IMR-90 (cell line): ENCODE data around the gene ANKRD44. TPM values are rescaled to one million over a fixed set of nuclear protein-coding genes. Genes with fewer than 3 reads are reported as not detected.

Experiments used
- ATAC-seq: fragments of 200-7000 bp; cut with Tn5 transposase; 2 replicates; pipeline ENCODE4 v1.9.1; 2020; ENCODE audit warnings: low read depth, mild to moderate bottlenecking, moderate library complexity
- Bru-seq: library from RNA; stranded (reverse); fragments of 400-500 nt; gene quantifications from one replicate; lab custom pipeline; 2021; lab: Mats Ljungman, UMichigan
- BruChase-seq, 2 experiments: library from RNA; stranded (reverse); fragments of 400-500 nt; gene quantifications; one replicate each; lab custom pipeline; 2021; lab: Mats Ljungman, UMichigan
- BruUV-seq: library from RNA; stranded (reverse); fragments of 400-500 nt; replicated peaks from 2 replicates; lab custom pipeline; 2021; lab: Mats Ljungman, UMichigan
- CTCF ChIA-PET: fragments of 300-600 bp; formaldehyde crosslinking; extraction: SDS; loops from one replicate; lab custom pipeline; 2021; ENCODE audit warnings: antibody characterized with exemption; lab: Yijun Ruan, JAX
- POLR2A ChIA-PET: fragments of 300-600 bp; sonication (Branson Sonifier 250); formaldehyde crosslinking; loops from one replicate; lab custom pipeline; 2022; ENCODE audit warnings: antibody characterized with exemption; ENCODE audit not compliant: unreplicated experiment; lab: Charles Lee
- DNase-seq: peaks from one replicate; pipeline ENCODE4 v3.0.0; 2013
- H2AFZ ChIP-seq: replicated peaks from 2 replicates; pipeline ENCODE3; 2013; ENCODE audit warnings: low read length, mild to moderate bottlenecking; ENCODE audit not compliant: poor library complexity
- H2AK5ac ChIP-seq: 2 replicates; pipeline ENCODE4 v1.6.1; 2013; ENCODE audit warnings: low read depth, low read length, inconsistent platforms
- H2AK9ac ChIP-seq: replicated peaks from 2 replicates; pipeline ENCODE3; 2013; ENCODE audit warnings: mild to moderate bottlenecking, low read depth, low read length, moderate library complexity; ENCODE audit not compliant: poor library complexity
- H2BK120ac ChIP-seq: 2 replicates; pipeline ENCODE4 v1.6.1; 2013; ENCODE audit warnings: low read depth, low read length, inconsistent platforms
- H2BK15ac ChIP-seq: 3 replicates; pipeline ENCODE4 v1.6.1; 2013; ENCODE audit warnings: low read depth, low read length, inconsistent platforms
- H2BK20ac ChIP-seq: 2 replicates; pipeline ENCODE4 v1.6.1; 2013; ENCODE audit warnings: low read depth, mild to moderate bottlenecking, inconsistent platforms, low read length, moderate library complexity
- H2BK5ac ChIP-seq: 2 replicates; pipeline ENCODE4 v1.6.1; 2013; ENCODE audit warnings: mild to moderate bottlenecking, low read depth, low read length, inconsistent platforms; ENCODE audit not compliant: poor library complexity, severe bottlenecking
- H3K14ac ChIP-seq: replicated peaks from 2 replicates; pipeline ENCODE4 v1.6.1; 2013; ENCODE audit warnings: low read depth, low read length, inconsistent platforms
- H3K18ac ChIP-seq: 2 replicates; pipeline ENCODE4 v1.6.1; 2013; ENCODE audit warnings: low read depth, low read length, control low read depth
- H3K23ac ChIP-seq: 2 replicates; pipeline ENCODE4 v1.6.1; 2013; ENCODE audit warnings: low read depth, low read length, inconsistent platforms
- H3K27ac ChIP-seq: 2 replicates; pipeline ENCODE4 v1.5.1; 2013; ENCODE audit warnings: mild to moderate bottlenecking, control low read depth, low read length; ENCODE audit not compliant: insufficient read depth
- H3K27me3 ChIP-seq: 2 replicates; pipeline ENCODE4 v1.6.1; 2013; ENCODE audit warnings: low read length; ENCODE audit not compliant: control insufficient read depth, insufficient read depth
- H3K36me3 ChIP-seq: 2 replicates; pipeline ENCODE4 v1.6.1; 2013; ENCODE audit warnings: low read length, mixed read lengths; ENCODE audit not compliant: control insufficient read depth, insufficient read depth
- H3K4ac ChIP-seq: 2 replicates; pipeline ENCODE4 v1.6.1; 2013; ENCODE audit warnings: low read depth, low read length, inconsistent platforms
- H3K4me1 ChIP-seq: 2 replicates; pipeline ENCODE4 v1.6.1; 2013; ENCODE audit warnings: low read length, mixed read lengths; ENCODE audit not compliant: control insufficient read depth, insufficient read depth
- H3K4me2 ChIP-seq: 2 replicates; pipeline ENCODE4 v1.6.1; 2013; ENCODE audit warnings: low read depth, mild to moderate bottlenecking, control low read depth, low read length, moderate library complexity
- H3K4me3 ChIP-seq: 2 replicates; pipeline ENCODE4 v1.5.1; 2013; ENCODE audit warnings: low read depth, mild to moderate bottlenecking, control low read depth, low read length, moderate library complexity; ENCODE audit not compliant: insufficient read depth
- H3K56ac ChIP-seq: 2 replicates; pipeline ENCODE4 v1.6.1; 2013; ENCODE audit warnings: low read length, inconsistent platforms; ENCODE audit not compliant: insufficient read depth; ENCODE audit errors: extremely low read depth
- H3K79me1 ChIP-seq, 2 experiments: 2 replicates each; pipeline ENCODE4 v1.6.1; 2013; ENCODE audit warnings: low read length in 2 of 2, inconsistent platforms in 1 of 2, low read depth in 1 of 2
- H3K9ac ChIP-seq: 2 replicates; pipeline ENCODE4 v1.6.1; 2013; ENCODE audit warnings: low read depth, low read length, control low read depth
- H3K9me1 ChIP-seq: 2 replicates; pipeline ENCODE4 v1.6.1; 2013; ENCODE audit warnings: low read length, inconsistent platforms; ENCODE audit not compliant: insufficient read depth
- H3K9me3 ChIP-seq: 2 replicates; pipeline ENCODE4 v1.6.1; 2013; ENCODE audit warnings: low read length; ENCODE audit not compliant: control insufficient read depth, insufficient read depth
- H4K20me1 ChIP-seq: 2 replicates; pipeline ENCODE4 v1.6.1; 2013; ENCODE audit warnings: low read length, inconsistent platforms; ENCODE audit not compliant: insufficient read depth
- H4K5ac ChIP-seq: 2 replicates; pipeline ENCODE4 v1.6.1; 2013; ENCODE audit warnings: mild to moderate bottlenecking, low read depth, low read length, control low read depth
- H4K8ac ChIP-seq, 2 experiments: 2 replicates each; pipeline ENCODE4 v1.6.1; 2013; ENCODE audit warnings: low read depth in 2 of 2, low read length in 2 of 2, control low read depth in 1 of 2, inconsistent platforms in 1 of 2
- H4K91ac ChIP-seq: 2 replicates; pipeline ENCODE4 v1.6.1; 2013; ENCODE audit warnings: low read depth, low read length, inconsistent platforms; ENCODE audit not compliant: insufficient read depth
- BHLHE40 ChIP-seq: fragments of 150-350 bp; IDR thresholded peaks from 2 replicates; pipeline ENCODE4 v1.6.1; 2016; ENCODE audit warnings: mild to moderate bottlenecking, low read depth, low read length
- CEBPB ChIP-seq: IDR thresholded peaks from 2 replicates; pipeline ENCODE4 v1.6.1; 2012; ENCODE audit warnings: low read depth, low read length, improper control_type of control experiment
- FOS ChIP-seq: fragments of 150-350 bp; IDR thresholded peaks from 2 replicates; pipeline ENCODE4 v1.6.1; 2016; ENCODE audit warnings: low read depth, low read length
- MAZ ChIP-seq: IDR thresholded peaks from 2 replicates; pipeline ENCODE4 v1.6.1; 2012; ENCODE audit warnings: low read depth, mild to moderate bottlenecking, low read length, improper control_type of control experiment, moderate library complexity, borderline replicate concordance
- MXI1 ChIP-seq: IDR thresholded peaks from 2 replicates; pipeline ENCODE4 v1.6.1; 2012; ENCODE audit warnings: low read depth, mild to moderate bottlenecking, low read length, moderate library complexity, borderline replicate concordance
- NFE2L2 ChIP-seq: fragments of 150-350 bp; IDR thresholded peaks from 2 replicates; pipeline ENCODE4 v1.6.1; 2016; ENCODE audit warnings: low read depth, mild to moderate bottlenecking, low read length
- POLR2A ChIP-seq: IDR thresholded peaks from 2 replicates; pipeline ENCODE4 v1.6.1; 2012; ENCODE audit warnings: mild to moderate bottlenecking, low read depth, low read length
- RCOR1 ChIP-seq: IDR thresholded peaks from 2 replicates; pipeline ENCODE4 v1.6.1; 2012; ENCODE audit warnings: mild to moderate bottlenecking, low read length, improper control_type of control experiment; ENCODE audit not compliant: insufficient replicate concordance
- RFX5 ChIP-seq: IDR thresholded peaks from 2 replicates; pipeline ENCODE4 v1.8.0; 2012; ENCODE audit warnings: low read depth, mild to moderate bottlenecking, low read length, moderate library complexity
- SMC3 ChIP-seq: fragments of 150-350 bp; IDR thresholded peaks from 2 replicates; pipeline ENCODE4 v1.6.1; 2016; ENCODE audit warnings: low read depth, mild to moderate bottlenecking, antibody characterized with exemption, low read length, moderate library complexity
- WGBS, 2 experiments: methylation state at CpG; one replicate each; pipeline versions ENCODE4 v1.1.5 to v1.1.7; 2013; ENCODE audit warnings: missing lambda C conversion rate in 2 of 2; ENCODE audit not compliant: insufficient read length in 1 of 2; ENCODE audit errors: extremely low coverage in 2 of 2; 5-methylcytosine and 5-hydroxymethylcytosine counted together
- dilution Hi-C: fragments of 300-500 bp; cut with HindIII; formaldehyde crosslinking; loops from one replicate; pipeline ENCODE4 v1.14.3; 2018; ENCODE audit warnings: low sequenced_read_pairs; ENCODE audit not compliant: unreplicated experiment
- in situ Hi-C: fragments of 300-500 bp; cut with MboI; formaldehyde crosslinking; loops from 3 replicates; pipeline ENCODE4 v1.14.3; 2019; ENCODE audit warnings: low sequenced_read_pairs, inconsistent platforms, mixed read lengths
- intact Hi-C: fragments of 100-400 bp; cut with micrococcal nuclease; formaldehyde crosslinking; loops from 2 replicates; pipeline ENCODE4 v1.10.0; 2022
- long read RNA-seq: library from polyadenylated mRNA; unstranded; transcript quantifications from one replicate; pipeline ENCODE4 v2.0.0, GENCODE V29; 2021; ENCODE audit not compliant: unreplicated experiment
- polyA plus RNA-seq, 3 experiments: library from polyadenylated mRNA; depleted of rRNA; stranded (reverse); fragments of >200 nt; gene quantifications; 2 replicates each; pipeline ENCODE4 v1.2.3, GENCODE V29; 2012; ENCODE audit warnings: low replicate concordance in 1 of 3
- total RNA-seq: library from RNA; depleted of rRNA; stranded (reverse); fragments of >200 nt; gene quantifications from 2 replicates; pipeline ENCODE4 v1.2.3, GENCODE V29; 2012; rRNA removed
- TF ChIP-seq, protein P1 (sequence below): conservative IDR thresholded peaks from 2 replicates; pipeline ENCODE4 v1.5.1; 2012; ENCODE audit warnings: mild to moderate bottlenecking, low read depth, low read length, improper control_type of control experiment
- TF ChIP-seq, protein P2 (sequence below): fragments of 150-350 bp; IDR thresholded peaks from 2 replicates; pipeline ENCODE4 v1.6.1; 2016; ENCODE audit warnings: low read depth, mild to moderate bottlenecking, low read length, moderate library complexity, borderline replicate concordance

ANKRD44 gene
- total RNA-seq: 11.7 and 15.6 TPM in 2 replicates
- polyA plus RNA-seq (2012; rRNA removed): 5.2 and 22.8 TPM in 2 replicates
- polyA plus RNA-seq (2012; cell fraction: cytosol; rRNA removed): 1.3 and 1.7 TPM in 2 replicates
- 3.8 and 11.8 TPM in 2 replicates for polyA plus RNA-seq (2012; cell fraction: nucleus; rRNA removed; ENCODE audit: low replicate concordance)
- percentile 56 among the genes with signal in this experiment for Bru-seq, nascent RNA
- BruChase-seq, experiment 1, labeled RNA remaining after a 6-hour chase: percentile 46 among the genes with signal in this experiment
- percentile 53 among the genes with signal in this experiment for BruChase-seq, experiment 2, labeled RNA remaining after a 2-hour chase
- long read RNA-seq, full-length matches to known transcripts: 6 of 15 reads
- long read RNA-seq, partial matches to known transcripts: 2 of 15 reads
- long read RNA-seq, other reads (novel, unspliced or antisense): 7 of 15 reads

DNA sequence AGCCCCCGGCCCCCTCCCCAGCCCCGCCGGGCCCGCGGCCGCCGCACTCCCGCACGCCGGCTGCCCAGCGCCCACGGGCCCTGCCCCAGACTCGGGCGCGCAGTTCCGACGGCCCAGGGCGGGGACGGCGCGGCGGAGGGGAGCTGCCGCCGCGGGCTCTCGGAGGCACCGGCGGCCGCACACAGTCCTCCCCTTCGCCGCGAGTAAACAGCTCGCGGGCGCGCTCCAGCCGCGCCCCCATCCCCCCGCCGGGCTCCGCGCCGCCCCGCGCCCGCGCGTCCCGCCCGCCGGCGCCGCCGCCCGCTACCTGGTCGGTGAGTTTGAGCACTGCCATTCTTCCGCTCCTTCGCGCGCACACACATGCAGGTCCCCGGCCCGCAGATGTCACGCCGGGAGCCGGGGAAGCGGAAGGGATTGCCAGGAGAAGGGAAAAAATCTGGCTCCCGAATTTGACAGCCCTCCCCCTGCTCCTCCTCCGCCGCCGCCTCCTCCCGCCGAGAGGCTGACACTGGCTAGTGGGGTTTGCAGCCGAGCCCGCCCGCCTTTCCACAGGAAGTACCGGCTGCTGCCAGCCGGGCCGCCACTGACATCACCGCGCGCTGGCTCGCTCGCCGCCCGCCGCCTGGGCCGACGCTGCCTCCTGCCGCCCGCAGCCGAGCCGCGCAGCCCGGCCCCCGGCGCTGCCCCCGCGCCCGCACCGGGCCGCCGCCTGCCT lies at the start of gene ANKRD44:
TSS of gene ANKRD44 (minus strand) at position 510 of the 715 bp plus-strand sequence. CDS start at position 334, 176 bp downstream.
- Histone ChIP-seq H3K23ac (peak within 1 kb of the TSS; percentile 84), H3K4ac (peak within 1 kb of the TSS; percentile 60), H3K79me1 (peaks cover 0 to 6% of the 10 kb centered on the region in 2 experiments; a peak in 1 of 4 replicates), H3K9ac (peak within 1 kb of the TSS; percentile 72), H4K5ac (peak within 1 kb of the TSS; percentile 45), H3K4me2 (peak within 1 kb of the TSS; percentile 96), H3K36me3 (no peaks in the 10 kb centered on the region), H2BK20ac (0 out of 2 replicates have a peak within 1 kb of the TSS, but pooled peaks have one; percentile 12), H2AK9ac (peak within 1 kb of the TSS; percentile 71), H3K4me1 (peaks cover 8% of the 10 kb centered on the region), H3K56ac (peak within 1 kb of the TSS; percentile 5; the same call in 1 of the 2 replicates), H2BK5ac (peak within 1 kb of the TSS; percentile 67), H3K18ac (peak within 1 kb of the TSS; percentile 28; the same call in 1 of the 2 replicates), H2BK120ac (peak within 1 kb of the TSS; percentile 56; the same call in 1 of the 2 replicates), H4K20me1 (no peaks in the 10 kb centered on the region), H3K9me1 (no peaks in the 10 kb centered on the region), H3K27ac (peak within 1 kb of the TSS; percentile 70), H3K14ac (peak within 1 kb of the TSS; percentile 44), H4K8ac (peak within 1 kb of the TSS in 1 of 2 experiments; percentile 58; a peak in 1 of 4 replicates), H3K4me3 (peak within 1 kb of the TSS; percentile 98), H2AK5ac (no peak within 1 kb of the TSS), H2AFZ (peak within 1 kb of the TSS; percentile 96), H3K9me3 (no peaks in the 10 kb centered on the region), H4K91ac (no peak within 1 kb of the TSS), H3K27me3 (no peaks in the 10 kb centered on the region; the same call in 1 of the 2 replicates), H2BK15ac (no peak within 1 kb of the TSS)
- intact Hi-C loops: loop anchor here (2.0 to 10.0 kb wide), 4 partner anchors 67 to 296 kb away; no protein-coding TSS in a partner anchor
- BruUV-seq: no TSS peak
- ChIA-PET POLR2A (no interaction called here), CTCF (interaction anchor here (1.1 to 2.5 kb wide), 2 partner anchors 158 to 196 kb away, joined by 3 to 8 read pairs; no protein-coding TSS in a partner anchor)
- WGBS, 2 experiments: 1% methylated on average over 23 of the region's 102 CpGs; no CpG with 5 or more reads in 1 of the 2 experiments
- peak; percentile 80 for DNase-seq
- in situ Hi-C loops: loop anchor here (5.0 kb wide), 2 partner anchors 123 to 193 kb away; no protein-coding TSS in a partner anchor
- dilution Hi-C loops: no loop called here
- peak; percentile 94 for ATAC-seq
- TF ChIP-seq NFE2L2 (no peak), RCOR1 (no peak), BHLHE40 (0 out of 2 replicates have a peak, but pooled peaks have one; percentile 18), CEBPB (no peak), MAZ (peak; percentile 43; the same call in 1 of the 2 replicates), RFX5 (no peak), SMC3 (peak; percentile 62), POLR2A (no peak), MXI1 (peak; percentile 42; the same call in 1 of the 2 replicates), FOS (no peak)
- TF ChIP-seq, protein P1, sequence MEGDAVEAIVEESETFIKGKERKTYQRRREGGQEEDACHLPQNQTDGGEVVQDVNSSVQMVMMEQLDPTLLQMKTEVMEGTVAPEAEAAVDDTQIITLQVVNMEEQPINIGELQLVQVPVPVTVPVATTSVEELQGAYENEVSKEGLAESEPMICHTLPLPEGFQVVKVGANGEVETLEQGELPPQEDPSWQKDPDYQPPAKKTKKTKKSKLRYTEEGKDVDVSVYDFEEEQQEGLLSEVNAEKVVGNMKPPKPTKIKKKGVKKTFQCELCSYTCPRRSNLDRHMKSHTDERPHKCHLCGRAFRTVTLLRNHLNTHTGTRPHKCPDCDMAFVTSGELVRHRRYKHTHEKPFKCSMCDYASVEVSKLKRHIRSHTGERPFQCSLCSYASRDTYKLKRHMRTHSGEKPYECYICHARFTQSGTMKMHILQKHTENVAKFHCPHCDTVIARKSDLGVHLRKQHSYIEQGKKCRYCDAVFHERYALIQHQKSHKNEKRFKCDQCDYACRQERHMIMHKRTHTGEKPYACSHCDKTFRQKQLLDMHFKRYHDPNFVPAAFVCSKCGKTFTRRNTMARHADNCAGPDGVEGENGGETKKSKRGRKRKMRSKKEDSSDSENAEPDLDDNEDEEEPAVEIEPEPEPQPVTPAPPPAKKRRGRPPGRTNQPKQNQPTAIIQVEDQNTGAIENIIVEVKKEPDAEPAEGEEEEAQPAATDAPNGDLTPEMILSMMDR: peak; percentile 61
- TF ChIP-seq, protein P2, sequence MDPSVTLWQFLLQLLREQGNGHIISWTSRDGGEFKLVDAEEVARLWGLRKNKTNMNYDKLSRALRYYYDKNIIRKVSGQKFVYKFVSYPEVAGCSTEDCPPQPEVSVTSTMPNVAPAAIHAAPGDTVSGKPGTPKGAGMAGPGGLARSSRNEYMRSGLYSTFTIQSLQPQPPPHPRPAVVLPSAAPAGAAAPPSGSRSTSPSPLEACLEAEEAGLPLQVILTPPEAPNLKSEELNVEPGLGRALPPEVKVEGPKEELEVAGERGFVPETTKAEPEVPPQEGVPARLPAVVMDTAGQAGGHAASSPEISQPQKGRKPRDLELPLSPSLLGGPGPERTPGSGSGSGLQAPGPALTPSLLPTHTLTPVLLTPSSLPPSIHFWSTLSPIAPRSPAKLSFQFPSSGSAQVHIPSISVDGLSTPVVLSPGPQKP: no peak
